Bone marrow (tissue), 2 donors: Measurements from ENCODE around the gene ZNF682.
"Not testable (repeated sequence)": the region's sequence is repeated elsewhere in the genome, so short reads cannot be mapped to it uniquely, and the experiment has no call there.

ENCODE experiments used
- DNase-seq, 2 donors: peaks; one replicate each; lab custom pipeline; 2025; lab: John Stamatoyannopoulos, UW

ZNF682 gene

DNA sequence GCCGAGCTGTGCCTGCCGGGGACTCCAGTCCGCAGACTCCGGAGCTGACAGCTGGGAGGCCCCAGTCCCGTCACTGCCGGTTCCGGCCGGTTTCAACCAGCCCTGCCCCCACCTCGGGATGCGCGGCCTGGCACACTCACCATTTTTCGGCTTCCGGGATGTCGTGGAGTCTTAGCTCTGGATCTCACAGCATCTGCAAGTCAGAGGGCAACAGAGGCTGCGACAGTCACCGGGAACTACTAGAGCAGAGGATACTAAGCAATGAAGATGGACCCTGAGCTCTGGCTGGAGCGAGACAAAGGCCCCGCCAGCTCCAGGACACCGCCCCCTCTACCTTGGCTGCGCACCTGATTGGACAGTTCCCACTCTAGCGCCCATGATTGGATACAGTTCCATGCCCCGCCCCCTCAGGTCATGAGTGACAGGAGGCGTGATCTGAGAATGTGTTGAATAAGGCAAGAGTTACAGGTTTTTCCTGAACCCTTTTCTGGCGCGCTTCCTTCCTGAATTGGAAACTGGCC is at the start of gene ZNF682:
TSS of gene ZNF682 (minus strand) at position 303 of the 521 bp plus-strand sequence. CDS start at position 143, 160 bp downstream.
- peak; percentile 57 to 71 for DNase-seq

- DNase-seq = not testable (repeated sequence)
These were observed 43.6 kb upstream of the ZNF682 start for GRCh38 chr19:20082876-20083275.

- DNase-seq = not testable (repeated sequence)
These were observed 43.0 kb upstream of the ZNF682 start for GRCh38 chr19:20082232-20082833.

DNA sequence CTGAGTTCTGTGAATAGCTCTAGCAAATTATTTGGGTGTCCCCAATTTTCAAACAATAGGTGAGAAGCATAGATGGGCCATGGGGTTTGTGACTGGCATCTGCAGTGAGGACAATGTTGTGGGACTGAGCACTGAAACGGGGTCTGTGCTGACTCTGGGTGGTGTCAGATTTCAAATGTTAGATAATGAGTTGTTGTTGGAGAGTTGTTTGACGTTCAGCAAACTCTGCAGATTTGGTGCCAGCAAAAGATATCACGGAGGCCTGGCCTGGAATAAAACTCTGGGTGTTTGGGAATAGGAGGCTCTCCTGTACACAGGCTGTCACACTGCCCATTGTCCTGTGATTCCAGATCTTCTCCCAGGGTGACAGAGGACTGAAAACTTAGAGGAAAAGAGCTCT is 41.4 kb upstream of the ZNF682 start:
- no peak for DNase-seq

GRCh38 chr19:20079476-20079875 is 40.2 kb upstream of the ZNF682 start:
- no peak for DNase-seq

DNA sequence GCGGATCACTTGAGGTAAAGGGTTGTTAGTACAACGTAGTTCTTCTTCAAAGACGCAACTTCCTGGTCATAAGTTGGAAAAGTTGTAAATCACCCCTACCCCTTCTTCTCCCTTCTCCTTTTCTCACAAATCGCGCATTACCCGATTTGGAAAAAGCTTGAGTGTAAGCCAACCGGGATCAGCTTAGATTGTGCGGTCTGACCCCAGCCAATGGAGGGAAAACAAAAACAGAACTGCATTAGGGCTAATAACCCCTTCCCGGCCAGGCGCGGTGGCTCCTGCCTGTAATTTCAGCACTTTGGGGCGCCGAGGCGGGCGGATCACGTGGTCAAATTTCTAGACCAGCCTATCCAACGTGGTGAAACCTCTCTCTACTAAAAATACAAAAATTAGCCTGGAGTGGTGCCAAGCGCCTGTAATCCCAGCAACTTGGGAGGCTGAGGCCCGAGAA is 39.3 kb upstream of the ZNF682 start:
- no peak for DNase-seq

DNA sequence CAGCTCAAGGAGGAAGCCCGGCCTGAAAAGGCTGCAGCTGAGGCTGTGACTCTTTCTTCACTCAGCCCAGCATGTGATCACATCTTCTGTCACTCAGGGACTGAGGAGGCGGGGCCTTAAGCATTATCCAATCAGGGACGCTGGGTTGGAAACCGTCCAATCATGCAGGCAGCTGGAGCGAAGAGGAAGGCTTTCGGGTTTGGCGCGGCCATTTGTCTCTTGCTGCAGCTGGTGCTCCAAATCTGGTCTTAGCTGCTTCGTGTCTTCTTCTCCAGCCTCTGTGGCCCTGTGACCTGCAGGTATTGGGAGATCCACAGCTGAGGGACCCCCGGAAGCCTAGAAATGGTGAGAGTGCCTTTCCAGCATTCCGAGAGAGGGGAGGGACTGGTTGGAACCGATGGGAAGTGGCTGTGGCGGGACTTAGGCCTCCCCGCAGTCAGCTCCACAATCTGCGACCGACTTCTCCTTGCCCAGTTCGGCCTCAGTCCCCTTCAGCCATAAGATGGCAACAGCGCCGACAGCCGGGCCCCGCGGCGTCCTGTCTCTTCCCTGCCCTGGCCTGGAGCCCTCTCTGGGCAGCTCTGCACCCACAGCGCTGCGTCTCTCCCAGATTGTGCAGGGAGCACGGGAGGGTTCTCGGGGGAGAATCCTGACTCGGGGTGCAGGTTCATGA is 38.6 kb upstream of the ZNF682 start, which contains the start of gene ZNF90:
TSS of gene ZNF90 (plus strand) at position 210 of the 673 bp plus-strand sequence. CDS start at position 343, 133 bp downstream.
- DNase-seq = peak in 1 of 2 donors; percentile 26

DNA sequence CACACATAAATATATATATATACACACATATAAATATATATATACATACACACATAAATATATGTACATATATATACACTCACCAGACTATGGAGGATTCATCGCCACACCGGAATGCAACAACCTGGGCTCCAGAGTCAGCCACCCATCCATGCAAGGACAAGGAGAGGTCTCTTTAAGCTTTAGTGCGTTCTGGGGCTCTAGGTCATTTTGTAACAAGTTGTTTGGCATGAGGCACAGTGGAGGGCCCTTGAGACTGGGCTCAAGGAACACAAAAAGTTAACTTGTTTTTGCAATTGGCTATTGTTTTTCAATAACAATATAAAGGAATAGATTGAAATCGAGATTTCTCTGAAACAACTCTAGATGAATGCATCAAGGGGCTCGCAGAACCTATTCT is 33.6 kb upstream of the ZNF682 start:
- DNase-seq = no peak

- no peak for DNase-seq
These were observed 31.4 kb upstream of the ZNF682 start for GRCh38 chr19:20070691-20071090.

GRCh38 chr19:20068559-20068958 is 29.3 kb upstream of the ZNF682 start:
- DNase-seq = not testable (repeated sequence)

DNA sequence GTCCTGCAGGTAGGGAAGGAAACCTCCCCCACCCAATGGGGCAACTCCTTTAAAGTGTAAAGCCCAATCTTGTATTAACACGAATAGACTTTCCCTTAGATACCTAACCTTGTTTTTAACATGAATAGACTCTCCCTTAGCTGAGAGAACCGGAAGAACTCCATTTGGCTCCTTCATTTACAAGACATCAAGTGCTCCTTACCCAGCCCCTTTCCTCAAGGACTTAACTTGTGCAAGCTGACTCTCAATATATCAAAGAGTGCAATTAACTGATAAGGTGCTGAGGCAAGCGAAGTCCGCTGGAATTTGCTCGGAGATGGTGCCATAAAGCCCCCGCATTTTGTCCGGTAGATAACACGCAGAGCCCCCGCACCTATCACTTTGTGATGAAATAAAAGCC is 28.6 kb upstream of the ZNF682 start:
- no peak for DNase-seq

DNA sequence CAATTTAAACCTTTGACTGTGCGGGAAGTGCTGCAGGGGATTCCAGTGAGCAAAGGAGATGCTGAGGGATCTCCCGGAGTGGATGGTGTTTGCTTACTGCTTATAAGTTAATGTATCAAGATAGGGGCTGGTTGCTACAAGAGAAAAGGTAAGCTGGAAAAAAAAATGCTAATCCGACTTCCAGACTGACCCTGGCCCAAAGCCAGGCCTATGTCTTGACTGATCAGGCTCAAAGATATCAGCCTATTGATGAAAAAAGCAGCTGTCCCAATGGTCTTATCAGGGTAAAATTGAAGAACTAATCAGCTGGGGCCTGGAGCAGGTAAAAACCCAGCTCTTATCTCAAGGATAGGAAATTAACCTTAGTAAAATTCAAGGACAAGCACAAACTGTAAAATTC is 27.6 kb upstream of the ZNF682 start:
- DNase-seq = no peak

DNA sequence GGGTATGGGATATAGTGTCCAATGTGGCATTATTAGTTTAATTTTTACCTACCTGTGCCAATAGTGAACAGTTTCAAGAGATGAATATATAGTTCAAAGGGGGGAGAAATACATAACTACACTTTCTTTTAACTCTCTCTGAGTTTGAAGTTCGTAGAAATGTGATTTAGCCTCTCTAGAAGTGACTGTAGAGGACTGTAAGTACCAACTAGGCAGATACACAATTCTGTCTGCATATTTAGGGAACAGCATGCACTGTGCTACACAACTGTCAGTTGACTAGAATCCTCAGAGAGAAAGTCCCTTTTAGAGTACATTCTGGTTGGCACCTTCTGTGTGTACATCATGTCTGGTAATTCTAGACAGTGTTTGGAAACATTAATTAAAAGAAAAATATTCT is 21.0 kb upstream of the ZNF682 start:
- no peak for DNase-seq

- DNase-seq = not testable (repeated sequence)
These were observed 19.4 kb upstream of the ZNF682 start for GRCh38 chr19:20058738-20059137.

GRCh38 chr19:20051841-20052768 is 12.8 kb upstream of the ZNF682 start:
- peak in 1 of 2 donors; percentile 26 for DNase-seq

GRCh38 chr19:20045742-20046141 is 6.4 kb upstream of the ZNF682 start:
- DNase-seq = not testable (repeated sequence)

DNA sequence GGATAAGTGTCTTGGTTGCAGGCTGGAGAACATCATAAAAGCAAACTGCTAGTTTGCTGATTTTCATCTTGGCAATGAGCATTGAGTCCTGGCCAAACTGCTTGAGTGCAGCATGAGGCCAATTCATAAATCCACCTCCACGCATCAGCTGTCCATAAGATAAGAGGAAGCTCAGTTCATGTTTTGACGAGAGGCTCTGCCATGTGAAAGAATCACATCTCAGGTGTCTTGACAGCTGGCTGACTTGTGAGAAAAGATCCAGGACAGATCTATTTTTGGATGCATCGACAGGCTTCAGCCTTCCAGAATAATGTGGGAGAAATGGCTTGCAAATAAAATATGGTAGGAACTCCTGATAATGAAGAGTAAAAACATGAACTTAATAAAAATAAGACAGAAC is 5.4 kb upstream of the ZNF682 start:
- DNase-seq = no peak

GRCh38 chr19:20038358-20039202 is 725 bp downstream of the ZNF682 start:
- no peak for DNase-seq

DNA sequence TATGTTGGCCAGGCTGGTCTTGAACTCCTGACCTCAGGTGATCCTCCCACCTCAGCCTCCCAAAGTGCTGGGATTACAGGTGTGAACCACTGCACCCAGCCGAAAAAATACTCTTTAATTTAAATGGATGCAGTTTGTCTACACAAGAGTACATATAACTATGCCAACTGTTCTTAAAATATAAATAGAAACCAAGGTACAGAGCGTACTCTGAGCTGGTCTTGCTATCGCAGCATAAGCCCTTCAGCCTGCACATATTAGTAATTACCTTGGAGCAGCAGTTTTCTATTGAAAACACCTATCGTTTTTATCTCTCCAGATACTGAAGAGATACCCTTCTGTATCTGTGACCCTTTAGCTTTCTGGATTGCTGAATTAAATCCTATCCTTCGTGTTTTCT is 3.4 kb downstream of the ZNF682 start:
- DNase-seq = no peak

GRCh38 chr19:20028611-20029010 is 10.7 kb downstream of the ZNF682 start:
- DNase-seq = no peak

DNA sequence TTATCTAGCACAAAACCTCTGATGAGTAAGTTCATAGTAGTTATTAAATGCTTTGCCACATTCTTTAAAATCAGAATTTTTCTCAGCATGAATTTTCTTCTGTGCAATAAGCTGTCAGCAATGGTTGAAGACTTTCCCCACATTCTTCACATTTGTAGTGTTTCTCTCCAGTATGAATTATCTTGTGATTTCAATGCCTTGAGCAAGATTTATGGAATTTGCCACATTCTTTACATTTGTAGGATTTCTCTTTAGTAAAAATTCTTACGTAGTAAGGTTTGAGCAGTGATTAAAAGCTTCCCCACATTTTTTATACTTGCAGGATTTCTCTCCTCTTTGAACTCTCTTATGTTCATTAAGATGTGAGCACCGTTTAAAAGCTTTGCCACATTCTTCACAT is 33.6 kb downstream of the ZNF682 start:
- DNase-seq = no peak
